G401 (cell line): ENCODE results near the gene USP43. TPM values are rescaled to one million over a fixed set of nuclear protein-coding genes. Genes with fewer than 3 reads are reported as not detected.

Experiments used
- DNase-seq: peaks from one replicate; pipeline ENCODE4 v3.0.0-alpha.2; 2015; ENCODE audit warnings: low spot score
- in situ Hi-C: cut with HindIII; loops from 2 replicates; pipeline ENCODE4 v1.10.0; 2016; ENCODE audit warnings: low sequenced_read_pairs, mixed read lengths
- total RNA-seq: library from RNA; depleted of rRNA; stranded (reverse); fragments of >200 nt; shearing (Covaris generic); gene quantifications from 2 replicates; pipeline ENCODE4 v1.2.3, GENCODE V29; 2014

USP43 gene
- total RNA-seq, 1 experiment from 2014 or later = 3.0 TPM

DNA sequence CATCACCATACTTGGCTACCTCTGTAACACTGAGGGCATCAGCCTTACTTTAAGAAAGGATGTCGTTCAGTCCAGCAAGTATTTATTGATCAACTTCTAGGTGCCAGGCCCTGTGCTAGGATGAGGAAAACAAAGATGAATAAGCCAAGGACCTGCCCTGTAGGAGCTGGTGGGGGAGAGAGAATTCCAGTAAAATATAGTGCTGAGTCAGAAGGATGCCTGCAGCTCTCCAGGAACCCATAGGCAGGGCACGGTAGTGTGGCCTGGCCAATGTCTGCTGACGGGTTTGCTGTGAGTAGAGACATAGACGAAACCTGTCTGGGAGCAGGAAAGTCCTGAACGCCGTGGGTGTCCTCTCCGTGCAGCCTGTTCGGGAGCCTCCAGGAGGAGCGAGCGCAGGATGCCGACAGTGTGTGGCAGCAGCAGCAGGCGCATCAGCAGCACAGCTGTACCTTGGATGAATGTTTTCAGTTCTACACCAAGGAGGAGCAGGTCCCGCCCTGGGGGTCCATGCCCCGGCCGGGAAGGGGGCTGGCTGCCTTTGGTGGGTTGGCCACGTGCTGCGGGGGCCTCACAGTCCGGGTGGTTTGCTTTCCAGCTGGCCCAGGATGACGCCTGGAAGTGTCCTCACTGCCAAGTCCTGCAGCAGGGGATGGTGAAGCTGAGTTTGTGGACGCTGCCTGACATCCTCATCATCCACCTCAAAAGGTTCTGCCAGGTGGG lies 55.6 kb downstream of the USP43 start:
- no peak for DNase-seq
- in situ Hi-C loops = no loop called here

DNA sequence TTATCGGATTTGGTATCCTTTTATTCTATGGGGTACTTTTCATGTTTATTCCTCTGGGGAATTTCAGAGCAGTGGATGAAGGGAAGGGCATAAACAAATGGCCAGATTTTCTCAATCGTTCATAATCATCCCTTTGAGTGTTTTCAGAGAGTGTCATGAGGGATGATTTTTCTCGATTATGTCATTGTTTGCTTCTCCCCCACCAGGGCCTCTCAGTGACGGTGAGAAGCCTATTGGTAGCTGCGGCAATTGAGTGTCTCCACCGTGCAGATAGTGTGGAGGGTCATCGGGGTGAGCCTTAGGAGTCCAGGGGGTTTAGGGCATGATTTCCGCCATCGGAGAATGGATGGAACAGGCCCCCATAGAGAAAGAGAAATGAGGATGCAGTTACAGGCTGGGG lies 57.2 kb downstream of the USP43 start:
- no peak for DNase-seq
- in situ Hi-C loops = no loop called here

GRCh38 chr17:9702914-9703780 lies 57.8 kb downstream of the USP43 start:
- in situ Hi-C loops = no loop called here
- no peak for DNase-seq

GRCh38 chr17:9703781-9704082 lies 58.4 kb downstream of the USP43 start:
- in situ Hi-C loops = no loop called here
- no peak for DNase-seq

GRCh38 chr17:9705745-9706144 lies 60.4 kb downstream of the USP43 start:
- in situ Hi-C loops = no loop called here
- DNase-seq = no peak

GRCh38 chr17:9707948-9708347 lies 62.6 kb downstream of the USP43 start:
- no peak for DNase-seq

GRCh38 chr17:9714801-9715200 lies 69.5 kb downstream of the USP43 start:
- in situ Hi-C loops = no loop called here
- no peak for DNase-seq

More at GRCh38 chr17:9707948-9708347, 62.6 kb downstream of the USP43 start:
- in situ Hi-C loops = no loop called here

DNA sequence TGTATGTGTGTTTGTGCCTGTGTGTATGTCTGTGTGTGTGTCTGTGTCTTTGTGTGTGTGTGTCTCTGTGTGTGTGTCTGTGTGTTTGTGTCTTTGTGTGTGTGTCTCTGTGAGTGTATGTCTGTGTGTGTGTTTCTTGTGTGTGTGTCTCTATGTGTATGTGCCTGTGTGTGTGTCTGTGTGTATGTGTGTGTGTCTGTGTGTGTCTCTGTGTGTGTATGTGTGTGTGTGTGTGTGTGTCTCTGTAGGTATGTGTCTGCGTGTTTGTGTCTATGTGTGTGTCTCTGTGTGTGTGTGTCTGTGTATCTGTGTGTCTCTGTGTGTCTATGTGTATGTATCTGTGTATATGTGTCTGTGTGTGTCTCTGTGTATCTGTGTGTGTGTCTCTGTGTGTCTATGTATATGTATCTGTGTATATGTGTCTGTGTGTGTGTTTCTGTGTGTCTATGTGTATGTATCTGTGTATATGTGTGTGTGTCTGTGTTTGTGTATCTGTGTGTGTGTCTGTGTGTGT lies 70.2 kb downstream of the USP43 start:
- no peak for DNase-seq
- in situ Hi-C loops = no loop called here

- in situ Hi-C loops = no loop called here
- peak; percentile 91 for DNase-seq
These were observed 80.3 kb downstream of the USP43 start for GRCh38 chr17:9725575-9725974.

DNA sequence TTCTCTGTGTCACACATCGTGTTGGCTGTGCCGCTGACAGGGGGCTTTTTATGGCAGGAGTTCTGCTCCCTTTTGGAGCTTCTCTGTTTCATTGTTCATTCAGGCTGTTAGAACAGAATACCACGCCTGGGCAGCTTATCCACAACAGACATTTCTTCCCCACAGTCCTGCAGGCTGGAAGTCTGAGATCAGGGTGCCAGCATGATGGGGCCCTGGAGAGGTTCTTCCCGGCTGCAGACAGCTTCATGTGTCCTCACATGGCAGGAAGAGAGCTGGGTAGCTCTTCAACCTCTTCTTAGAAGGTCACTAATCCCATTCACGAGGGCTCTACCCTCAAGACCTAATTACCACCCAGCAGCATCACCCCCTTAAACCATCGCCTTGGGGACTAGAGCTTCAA lies 81.0 kb downstream of the USP43 start:
- DNase-seq = peak; percentile 20
- in situ Hi-C loops = no loop called here

GRCh38 chr17:9728005-9728404 lies 82.7 kb downstream of the USP43 start:
- in situ Hi-C loops = no loop called here
- no peak for DNase-seq

DNA sequence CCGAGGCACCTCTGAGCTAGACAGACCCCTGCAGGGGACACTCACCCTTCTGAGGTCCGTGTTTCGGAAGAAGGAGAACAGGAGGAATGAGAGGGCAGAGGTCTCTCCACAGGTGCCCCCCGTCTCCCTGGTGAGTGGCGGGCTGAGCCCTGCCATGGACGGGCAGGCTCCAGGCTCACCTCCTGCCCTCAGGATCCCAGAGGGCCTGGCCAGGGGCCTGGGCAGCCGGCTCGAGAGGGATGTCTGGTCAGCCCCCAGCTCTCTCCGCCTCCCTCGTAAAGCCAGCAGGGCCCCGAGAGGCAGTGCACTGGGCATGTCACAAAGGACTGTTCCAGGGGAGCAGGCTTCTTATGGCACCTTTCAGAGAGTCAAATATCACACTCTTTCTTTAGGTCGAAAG lies 83.2 kb downstream of the USP43 start:
- no peak for DNase-seq
- in situ Hi-C loops = no loop called here

DNA sequence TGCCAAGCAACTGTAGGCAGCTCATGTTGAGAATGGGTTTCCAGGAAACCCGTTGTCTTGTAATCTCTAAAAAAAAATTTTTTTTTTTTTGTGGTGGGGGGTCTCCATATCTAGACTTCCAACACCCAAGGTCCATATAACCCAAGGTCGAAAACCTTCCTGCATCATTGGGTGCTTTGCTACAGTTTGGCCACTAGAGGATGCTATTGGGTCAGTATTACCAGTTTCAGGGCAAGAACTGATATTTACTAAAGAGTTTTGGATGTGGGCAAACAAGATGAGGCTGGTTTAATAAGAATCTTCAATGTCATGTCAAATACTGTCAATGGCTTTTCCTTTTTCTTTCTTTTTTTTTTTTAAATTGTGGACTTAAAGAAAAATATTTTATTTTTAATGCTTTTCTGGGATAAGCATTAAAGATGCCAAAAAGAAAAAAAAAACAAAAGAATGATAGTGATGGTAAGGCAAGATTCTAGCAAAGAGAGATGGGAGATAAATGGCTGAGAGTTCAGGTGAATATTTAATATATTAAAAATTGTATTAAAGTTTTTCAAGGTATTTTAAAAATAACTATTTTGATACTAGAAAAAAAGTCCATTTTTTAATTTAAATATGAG lies 83.8 kb downstream of the USP43 start:
- in situ Hi-C loops = no loop called here
- peak; percentile 74 for DNase-seq

GRCh38 chr17:9729735-9730420 lies 84.6 kb downstream of the USP43 start:
- DNase-seq = no peak
- in situ Hi-C loops = no loop called here

- in situ Hi-C loops = no loop called here
- no peak for DNase-seq
These were observed 105.2 kb downstream of the USP43 start for GRCh38 chr17:9750524-9750923.

DNA sequence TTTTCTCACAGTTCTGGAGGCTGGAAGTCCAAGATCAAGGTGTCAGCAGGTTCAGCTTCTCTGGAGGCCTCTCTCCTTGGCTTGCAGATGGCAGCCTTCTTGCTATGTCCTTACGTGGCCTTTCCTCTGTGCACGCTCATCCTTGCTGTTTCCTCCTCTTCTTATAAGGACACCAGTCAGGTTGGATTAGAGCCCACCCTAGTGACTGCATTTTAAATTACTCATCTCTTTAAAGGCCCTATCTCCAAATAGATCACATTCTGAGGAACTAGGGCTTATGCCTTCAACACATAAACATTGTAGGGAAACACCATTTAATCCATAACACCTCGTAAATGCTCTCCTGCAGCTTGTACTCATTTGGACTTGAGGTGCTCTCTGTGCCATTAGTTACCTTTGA lies 109.8 kb downstream of the USP43 start:
- no peak for DNase-seq
- in situ Hi-C loops = no loop called here

DNA sequence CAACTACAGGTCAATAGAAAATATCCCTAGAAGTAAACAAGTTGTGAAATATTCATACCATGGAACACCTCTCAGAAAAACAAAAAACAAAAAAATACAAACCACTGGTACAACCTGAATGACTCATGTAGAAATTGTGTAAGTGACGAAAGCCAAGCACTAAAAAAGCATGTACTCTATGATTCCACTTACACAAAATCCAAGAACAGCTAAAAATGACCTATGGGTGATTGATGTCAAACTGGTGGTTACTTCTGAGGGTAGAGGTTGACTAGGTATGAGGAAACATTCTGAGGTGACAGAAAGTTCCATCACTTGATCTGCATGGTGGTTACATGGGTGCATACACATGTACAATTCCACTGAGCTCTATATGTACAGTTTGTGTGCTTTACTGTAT lies 114.9 kb downstream of the USP43 start:
- no peak for DNase-seq
- in situ Hi-C loops = no loop called here

DNA sequence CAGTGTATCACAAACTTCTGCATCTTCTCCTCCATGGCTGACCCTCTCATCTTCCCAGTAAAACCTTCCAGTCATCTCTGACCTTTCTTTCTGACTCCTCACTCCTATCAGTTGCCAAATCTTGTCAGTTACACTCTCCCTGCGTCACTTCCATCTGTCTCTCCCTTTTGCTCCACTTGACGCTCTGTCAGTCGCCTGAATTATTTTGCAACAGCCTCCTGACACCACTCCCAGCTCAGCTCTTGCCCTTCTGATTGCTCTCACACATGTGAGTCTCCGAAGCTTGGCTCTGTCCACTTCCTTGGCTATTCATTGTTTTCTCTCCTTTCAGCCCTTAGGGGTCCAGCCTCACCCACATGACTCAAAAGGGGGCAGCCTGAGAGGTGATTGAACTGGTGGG lies 118.3 kb downstream of the USP43 start:
- in situ Hi-C loops = no loop called here
- DNase-seq = peak; percentile 30

DNA sequence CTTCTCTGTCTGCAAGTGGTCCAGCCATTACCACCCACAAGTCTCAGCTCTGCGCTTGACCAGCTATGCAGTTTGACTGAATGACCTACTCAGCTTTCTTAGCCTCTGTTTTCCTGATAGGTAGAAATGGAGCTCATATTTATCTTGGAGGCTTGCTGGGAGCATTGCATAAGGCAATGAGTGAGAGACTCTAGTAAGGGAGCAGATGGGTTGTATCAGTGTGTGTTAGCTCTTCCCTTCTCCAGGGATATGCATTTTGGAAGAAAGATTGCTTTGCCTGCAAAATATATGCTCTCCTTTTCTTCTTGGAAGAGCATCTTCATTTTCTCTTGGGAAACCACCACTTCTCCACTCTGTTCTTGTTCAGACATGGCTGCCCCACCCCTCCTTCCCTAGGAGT lies 120.0 kb downstream of the USP43 start:
- in situ Hi-C loops = no loop called here
- DNase-seq = no peak

- DNase-seq = no peak
- in situ Hi-C loops = no loop called here
These were observed 121.7 kb downstream of the USP43 start for GRCh38 chr17:9766970-9767369.
